ENCODE data around the gene BLMH.
"Not testable (repeated sequence)": the region's sequence is repeated elsewhere in the genome, so short reads cannot be mapped to it uniquely, and the experiment has no call there.

The BLMH gene

DNA sequence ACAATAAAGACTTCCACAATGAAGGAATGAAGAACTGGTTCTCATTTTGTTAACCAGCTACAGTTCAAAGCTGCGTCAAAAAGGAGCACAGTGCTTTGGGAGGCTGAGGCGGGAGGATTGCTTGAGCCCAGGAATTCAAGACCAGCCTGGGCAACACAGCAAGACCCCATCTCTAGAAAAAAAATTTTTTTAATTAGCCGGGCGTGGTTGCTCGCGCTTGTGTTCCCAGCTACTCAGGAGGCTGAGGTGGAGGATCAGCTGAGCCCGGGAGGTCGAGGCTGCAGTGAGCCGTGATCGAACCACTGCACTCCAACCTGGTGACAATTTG, 55.5 kb downstream of the BLMH start:
- Histone ChIP-seq H3K27ac (ENCODE audit: low read depth, low read length) (no peak overlapping the region), H3K36me3 (ENCODE audit: insufficient read depth, low read length) (no peaks in the 10 kb centered on the region), H3K4me1 (ENCODE audit: insufficient read depth, low read length) (peaks cover 18% of the 10 kb centered on the region), H3K4me3 (ENCODE audit: low read depth in 1 of 2, low read length in 2 of 2) (peak overlapping the region in 1 of 2 donors; percentile 52), H3K27me3 (ENCODE audit: control insufficient read depth in 1 of 2, insufficient read depth in 2 of 2, low read length in 2 of 2) (peaks cover 31 to 54% of the 10 kb centered on the region in 2 donors), H3K9me3 (ENCODE audit: low read length) (no peaks in the 10 kb centered on the region), H3K9ac (ENCODE audit: low read length) (no peak overlapping the region)

- no peak within 1 kb of the TSS for H3K27ac ChIP-seq (ENCODE audit: low read depth, low read length)
- peak within 1 kb of the TSS; percentile 38 to 52 for H3K4me3 ChIP-seq (ENCODE audit: low read depth in 1 of 2, low read length in 2 of 2)
- peaks cover 18% of the 10 kb centered on the region for H3K4me1 ChIP-seq (ENCODE audit: insufficient read depth, low read length)
- H3K36me3 ChIP-seq (ENCODE audit: insufficient read depth, low read length): no peaks in the 10 kb centered on the region
- no peak within 1 kb of the TSS for H3K9ac ChIP-seq (ENCODE audit: low read length)
- H3K27me3 ChIP-seq (ENCODE audit: control insufficient read depth in 1 of 2, insufficient read depth in 2 of 2, low read length in 2 of 2): peaks cover 31 to 54% of the 10 kb centered on the region in 2 donors
- no peaks in the 10 kb centered on the region for H3K9me3 ChIP-seq (ENCODE audit: low read length)
These were observed 56.1 kb downstream of the BLMH start, which contains the start of gene SLC6A4 for GRCh38 chr17:30235386-30236296. Gene SLC6A4 (minus strand): TSS chr17:30235697. CDS start chr17:30221958, 13,739 bp downstream.

DNA sequence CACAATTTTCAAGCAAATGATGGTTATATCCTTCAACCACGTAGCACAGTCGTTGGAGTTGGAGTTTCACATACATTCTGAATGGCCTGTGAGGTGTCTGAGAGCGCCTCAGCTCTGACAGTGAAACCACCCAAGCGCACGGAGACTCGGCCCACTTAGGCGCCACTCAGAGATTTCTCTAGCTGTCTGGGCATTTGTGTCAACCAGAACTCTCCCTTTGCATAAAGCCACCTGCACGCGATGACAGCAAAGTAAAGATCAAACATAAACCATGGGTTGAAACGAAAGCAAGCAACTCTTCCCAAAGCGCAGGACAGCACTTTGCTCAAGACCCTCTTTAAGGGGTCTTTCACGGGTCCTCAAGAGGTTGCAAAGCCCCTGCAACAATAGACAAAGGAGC, 56.8 kb downstream of the BLMH start:
- peaks cover 31 to 52% of the 10 kb centered on the region in 2 donors for H3K27me3 ChIP-seq (ENCODE audit: control insufficient read depth in 1 of 2, insufficient read depth in 2 of 2, low read length in 2 of 2)
- peak overlapping the region in 1 of 2 donors; percentile 52 for H3K4me3 ChIP-seq (ENCODE audit: low read depth in 1 of 2, low read length in 2 of 2)
- peaks cover 18% of the 10 kb centered on the region for H3K4me1 ChIP-seq (ENCODE audit: insufficient read depth, low read length)
- no peak overlapping the region for H3K27ac ChIP-seq (ENCODE audit: low read depth, low read length)
- H3K9me3 ChIP-seq (ENCODE audit: low read length): no peaks in the 10 kb centered on the region
- H3K9ac ChIP-seq (ENCODE audit: low read length): no peak overlapping the region
- no peaks in the 10 kb centered on the region for H3K36me3 ChIP-seq (ENCODE audit: insufficient read depth, low read length)

DNA sequence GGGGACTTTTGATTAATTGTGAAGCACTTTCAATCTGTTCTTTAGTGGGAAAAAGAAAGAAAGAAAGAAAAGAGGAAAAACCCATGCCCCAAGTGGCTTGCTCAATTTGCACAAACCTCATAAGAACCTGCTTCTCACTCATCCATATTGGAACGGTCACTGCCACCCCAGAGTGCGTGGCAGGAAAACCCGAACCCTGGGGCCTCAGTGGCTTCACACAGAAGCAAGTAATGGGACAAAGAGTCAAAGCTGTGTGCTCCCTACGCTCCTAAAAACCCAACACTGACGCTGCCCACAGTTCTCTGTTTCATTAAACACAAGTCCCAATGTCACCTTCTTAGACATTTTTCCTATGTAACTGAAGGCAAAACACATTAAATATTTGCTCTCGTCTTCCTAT, 57.4 kb downstream of the BLMH start:
- Histone ChIP-seq H3K9me3 (ENCODE audit: low read length) (no peaks in the 10 kb centered on the region), H3K27ac (ENCODE audit: low read depth, low read length) (no peak overlapping the region), H3K4me1 (ENCODE audit: insufficient read depth, low read length) (peaks cover 18% of the 10 kb centered on the region), H3K36me3 (ENCODE audit: insufficient read depth, low read length) (no peaks in the 10 kb centered on the region), H3K27me3 (ENCODE audit: control insufficient read depth in 1 of 2, insufficient read depth in 2 of 2, low read length in 2 of 2) (peaks cover 27 to 46% of the 10 kb centered on the region in 2 donors), H3K9ac (ENCODE audit: low read length) (no peak overlapping the region), H3K4me3 (ENCODE audit: low read depth in 1 of 2, low read length in 2 of 2) (no peak overlapping the region)

GRCh38 chr17:30232824-30233427, 58.8 kb downstream of the BLMH start:
- H3K27ac ChIP-seq (ENCODE audit: low read depth, low read length): no peak overlapping the region
- H3K27me3 ChIP-seq (ENCODE audit: control insufficient read depth in 1 of 2, insufficient read depth in 2 of 2, low read length in 2 of 2): peaks cover 15 to 32% of the 10 kb centered on the region in 2 donors
- no peak overlapping the region for H3K4me3 ChIP-seq (ENCODE audit: low read depth in 1 of 2, low read length in 2 of 2)
- H3K9ac ChIP-seq (ENCODE audit: low read length): no peak overlapping the region
- no peaks in the 10 kb centered on the region for H3K9me3 ChIP-seq (ENCODE audit: low read length)
- H3K36me3 ChIP-seq (ENCODE audit: insufficient read depth, low read length): no peaks in the 10 kb centered on the region
- H3K4me1 ChIP-seq (ENCODE audit: insufficient read depth, low read length): peaks cover 18% of the 10 kb centered on the region

DNA sequence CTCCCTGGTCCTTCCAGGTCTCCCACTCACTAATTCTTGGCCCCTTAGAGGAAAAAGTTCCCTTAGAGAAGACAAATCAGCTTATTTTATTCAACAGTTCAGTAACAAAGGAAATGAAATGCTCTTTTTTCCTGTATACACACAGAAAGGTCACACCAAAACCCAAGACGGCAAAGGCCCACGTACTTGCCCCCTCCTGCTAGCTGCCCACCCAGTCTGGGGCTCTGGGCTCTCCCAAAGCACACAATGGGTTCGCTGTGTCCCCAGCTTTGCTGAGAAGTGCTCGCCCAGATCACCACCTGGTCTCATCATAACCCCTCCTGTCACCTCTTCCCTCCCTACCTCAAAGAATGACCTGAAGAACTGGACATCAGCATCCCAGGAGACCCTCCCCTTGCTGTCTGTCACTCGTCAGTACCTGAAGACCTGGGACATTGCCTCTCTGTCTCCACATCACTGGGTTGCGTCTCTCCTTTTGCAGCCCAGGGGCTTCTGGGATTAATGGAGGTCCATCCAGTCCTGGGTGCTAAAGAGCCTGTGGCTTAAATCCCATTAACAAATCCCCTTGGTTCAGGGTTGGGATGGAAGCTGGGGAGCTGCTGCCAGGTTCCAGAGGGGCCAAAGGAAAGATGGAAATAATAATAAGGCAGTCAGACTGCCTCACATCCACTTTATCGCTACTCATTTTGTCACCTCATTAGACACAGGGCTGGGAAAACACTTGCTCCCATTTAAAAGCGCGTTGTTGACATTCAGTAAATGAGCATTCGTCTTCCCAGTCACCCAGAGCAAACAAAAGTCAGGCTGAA, 59.5 kb downstream of the BLMH start:
- Histone ChIP-seq H3K36me3 (ENCODE audit: insufficient read depth, low read length) (no peaks in the 10 kb centered on the region), H3K9me3 (ENCODE audit: low read length) (no peaks in the 10 kb centered on the region), H3K9ac (ENCODE audit: low read length) (no peak overlapping the region), H3K4me3 (ENCODE audit: low read depth in 1 of 2, low read length in 2 of 2) (no peak overlapping the region), H3K27ac (ENCODE audit: low read depth, low read length) (no peak overlapping the region), H3K4me1 (ENCODE audit: insufficient read depth, low read length) (peaks cover 18% of the 10 kb centered on the region), H3K27me3 (ENCODE audit: control insufficient read depth in 1 of 2, insufficient read depth in 2 of 2, low read length in 2 of 2) (peaks cover 8 to 25% of the 10 kb centered on the region in 2 donors)

- no peak overlapping the region for H3K4me3 ChIP-seq (ENCODE audit: low read depth in 1 of 2, low read length in 2 of 2)
- H3K9ac ChIP-seq (ENCODE audit: low read length): no peak overlapping the region
- no peaks in the 10 kb centered on the region for H3K36me3 ChIP-seq (ENCODE audit: insufficient read depth, low read length)
- H3K4me1 ChIP-seq (ENCODE audit: insufficient read depth, low read length): peaks cover 9% of the 10 kb centered on the region
- H3K27me3 ChIP-seq (ENCODE audit: control insufficient read depth in 1 of 2, insufficient read depth in 2 of 2, low read length in 2 of 2): peaks cover 0 to 10% of the 10 kb centered on the region in 2 donors
- no peak overlapping the region for H3K27ac ChIP-seq (ENCODE audit: low read depth, low read length)
- H3K9me3 ChIP-seq (ENCODE audit: low read length): no peaks in the 10 kb centered on the region
These were observed 61.1 kb downstream of the BLMH start for GRCh38 chr17:30230596-30231125.

- H3K4me1 ChIP-seq (ENCODE audit: insufficient read depth, low read length); H3K4me3 ChIP-seq (ENCODE audit: low read depth in 1 of 2, low read length in 2 of 2); H3K27ac ChIP-seq (ENCODE audit: low read depth, low read length); H3K27me3 ChIP-seq (ENCODE audit: control insufficient read depth in 1 of 2, insufficient read depth in 2 of 2, low read length in 2 of 2); H3K9ac ChIP-seq (ENCODE audit: low read length); H3K36me3 ChIP-seq (ENCODE audit: insufficient read depth, low read length); H3K9me3 ChIP-seq (ENCODE audit: low read length): not testable (repeated sequence)
These were observed 61.7 kb downstream of the BLMH start for GRCh38 chr17:30230009-30230408.

GRCh38 chr17:30229012-30229411, 62.7 kb downstream of the BLMH start:
- Histone ChIP-seq H3K9me3 (ENCODE audit: low read length) (no peaks in the 10 kb centered on the region), H3K27ac (ENCODE audit: low read depth, low read length) (no peak overlapping the region), H3K27me3 (ENCODE audit: control insufficient read depth in 1 of 2, insufficient read depth in 2 of 2, low read length in 2 of 2) (peaks cover 0 to under 1% of the 10 kb centered on the region in 2 donors)

DNA sequence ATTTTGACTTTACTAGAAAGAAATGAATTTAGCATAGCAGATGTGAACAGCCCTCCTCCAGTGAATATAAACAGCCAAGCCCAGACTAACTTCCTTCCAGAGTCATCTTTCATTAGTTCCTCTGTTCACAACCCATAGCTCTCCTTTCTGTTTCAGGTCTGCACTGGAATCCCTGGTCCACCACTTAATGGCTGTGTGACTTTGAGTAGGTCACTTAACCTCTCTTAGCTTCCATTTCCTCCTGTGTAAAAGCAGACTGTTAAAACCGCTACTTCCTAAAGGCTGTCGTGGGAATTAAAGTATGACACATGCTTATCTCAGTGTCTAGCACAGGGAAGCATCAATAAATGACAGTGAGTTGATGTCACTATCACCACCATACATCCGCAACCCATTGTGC, 63.7 kb downstream of the BLMH start:
- Histone ChIP-seq H3K27ac (ENCODE audit: low read depth, low read length) (no peak overlapping the region), H3K9ac (ENCODE audit: low read length) (no peak overlapping the region), H3K27me3 (ENCODE audit: control insufficient read depth in 1 of 2, insufficient read depth in 2 of 2, low read length in 2 of 2) (no peaks in the 10 kb centered on the region), H3K9me3 (ENCODE audit: low read length) (no peaks in the 10 kb centered on the region), H3K4me3 (ENCODE audit: low read depth in 1 of 2, low read length in 2 of 2) (no peak overlapping the region), H3K4me1 (ENCODE audit: insufficient read depth, low read length) (no peaks in the 10 kb centered on the region), H3K36me3 (ENCODE audit: insufficient read depth, low read length) (no peaks in the 10 kb centered on the region)

More at GRCh38 chr17:30229012-30229411, 62.7 kb downstream of the BLMH start:
- H3K4me3 ChIP-seq (ENCODE audit: low read depth in 1 of 2, low read length in 2 of 2): no peak overlapping the region
- no peaks in the 10 kb centered on the region for H3K36me3 ChIP-seq (ENCODE audit: insufficient read depth, low read length)
- H3K4me1 ChIP-seq (ENCODE audit: insufficient read depth, low read length): no peaks in the 10 kb centered on the region
- H3K9ac ChIP-seq (ENCODE audit: low read length): no peak overlapping the region

- H3K4me1 ChIP-seq (ENCODE audit: insufficient read depth, low read length): no peaks in the 10 kb centered on the region
These were observed 64.9 kb downstream of the BLMH start for GRCh38 chr17:30226878-30227277.

More at GRCh38 chr17:30226878-30227277, 64.9 kb downstream of the BLMH start:
- Histone ChIP-seq H3K9me3 (ENCODE audit: low read length) (no peaks in the 10 kb centered on the region), H3K9ac (ENCODE audit: low read length) (no peak overlapping the region), H3K36me3 (ENCODE audit: insufficient read depth, low read length) (no peaks in the 10 kb centered on the region), H3K27ac (ENCODE audit: low read depth, low read length) (no peak overlapping the region), H3K27me3 (ENCODE audit: control insufficient read depth in 1 of 2, insufficient read depth in 2 of 2, low read length in 2 of 2) (no peaks in the 10 kb centered on the region), H3K4me3 (ENCODE audit: low read depth in 1 of 2, low read length in 2 of 2) (no peak overlapping the region)

Measured in muscle layer of colon (tissue), 2 donors.